WERI-Rb-1 (cell line): ENCODE data around the gene HSDL1.

Experiments
- DNase-seq: peaks from one replicate; pipeline ENCODE4 v3.0.0-alpha.2; 2020
- H3K27ac ChIP-seq: fragments of 250-450 bp; sonication (Bioruptor Pico); 2 replicates; pipeline ENCODE4 v1.5.1; 2020; ENCODE audit warnings: mild to moderate bottlenecking, moderate library complexity
- H3K27me3 ChIP-seq: fragments of 250-450 bp; sonication (Bioruptor Pico); 2 replicates; pipeline ENCODE4 v1.5.1; 2021; ENCODE audit warnings: mild to moderate bottlenecking, low read depth, moderate library complexity; ENCODE audit not compliant: insufficient read depth, severe bottlenecking
- H3K36me3 ChIP-seq: fragments of 250-450 bp; sonication (Bioruptor Pico); 2 replicates; pipeline ENCODE4 v1.5.1; 2020; ENCODE audit warnings: mild to moderate bottlenecking, moderate library complexity
- H3K4me3 ChIP-seq: 2 replicates; pipeline ENCODE4 v1.5.1; 2011; ENCODE audit warnings: low read depth, mild to moderate bottlenecking, control low read depth, low read length
- H3K9me3 ChIP-seq: fragments of 250-450 bp; sonication (Bioruptor Pico); 2 replicates; pipeline ENCODE4 v1.5.1; 2021; ENCODE audit warnings: mild to moderate bottlenecking, moderate library complexity; ENCODE audit not compliant: severe bottlenecking
- TF ChIP-seq, protein P1 (sequence below): IDR thresholded peaks from 2 replicates; pipeline ENCODE4 v1.5.1; 2011; ENCODE audit warnings: low read depth, mild to moderate bottlenecking, control low read depth, inconsistent platforms, low read length

Gene HSDL1

DNA sequence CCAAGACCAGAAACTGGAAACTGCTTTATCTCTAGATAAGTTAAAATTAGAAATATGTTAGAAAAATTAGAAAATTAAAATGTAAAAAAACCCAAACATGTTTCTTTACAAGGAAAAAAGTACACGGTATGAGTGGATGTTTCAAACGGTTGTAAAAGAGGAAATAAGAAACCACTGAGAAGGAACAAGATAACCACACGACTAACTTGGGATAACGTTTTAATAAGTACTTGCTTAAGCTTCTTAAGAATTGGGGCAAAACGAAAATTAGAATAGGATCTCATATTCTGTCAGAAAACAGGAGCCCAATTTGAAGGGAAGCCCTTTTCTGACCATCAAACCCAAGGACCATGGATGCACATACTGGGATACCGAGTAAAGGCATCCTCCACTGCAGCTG is 59.2 kb downstream of the HSDL1 start:
- no peak for DNase-seq
- no peak overlapping the region for H3K4me3 ChIP-seq
- H3K27ac ChIP-seq = no peak overlapping the region
- TF ChIP-seq, protein P1, sequence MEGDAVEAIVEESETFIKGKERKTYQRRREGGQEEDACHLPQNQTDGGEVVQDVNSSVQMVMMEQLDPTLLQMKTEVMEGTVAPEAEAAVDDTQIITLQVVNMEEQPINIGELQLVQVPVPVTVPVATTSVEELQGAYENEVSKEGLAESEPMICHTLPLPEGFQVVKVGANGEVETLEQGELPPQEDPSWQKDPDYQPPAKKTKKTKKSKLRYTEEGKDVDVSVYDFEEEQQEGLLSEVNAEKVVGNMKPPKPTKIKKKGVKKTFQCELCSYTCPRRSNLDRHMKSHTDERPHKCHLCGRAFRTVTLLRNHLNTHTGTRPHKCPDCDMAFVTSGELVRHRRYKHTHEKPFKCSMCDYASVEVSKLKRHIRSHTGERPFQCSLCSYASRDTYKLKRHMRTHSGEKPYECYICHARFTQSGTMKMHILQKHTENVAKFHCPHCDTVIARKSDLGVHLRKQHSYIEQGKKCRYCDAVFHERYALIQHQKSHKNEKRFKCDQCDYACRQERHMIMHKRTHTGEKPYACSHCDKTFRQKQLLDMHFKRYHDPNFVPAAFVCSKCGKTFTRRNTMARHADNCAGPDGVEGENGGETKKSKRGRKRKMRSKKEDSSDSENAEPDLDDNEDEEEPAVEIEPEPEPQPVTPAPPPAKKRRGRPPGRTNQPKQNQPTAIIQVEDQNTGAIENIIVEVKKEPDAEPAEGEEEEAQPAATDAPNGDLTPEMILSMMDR = no peak
- H3K36me3 ChIP-seq = peaks cover 22% of the 10 kb centered on the region
- no peaks in the 10 kb centered on the region for H3K9me3 ChIP-seq
- H3K27me3 ChIP-seq = no peaks in the 10 kb centered on the region

GRCh38 chr16:84085271-84085667 is 59.7 kb downstream of the HSDL1 start:
- no peak overlapping the region for H3K4me3 ChIP-seq
- no peak overlapping the region for H3K27ac ChIP-seq
- TF ChIP-seq, protein P1 = no peak
- H3K36me3 ChIP-seq = peaks cover 19% of the 10 kb centered on the region
- no peaks in the 10 kb centered on the region for H3K27me3 ChIP-seq
- H3K9me3 ChIP-seq = no peaks in the 10 kb centered on the region
- DNase-seq = no peak

DNA sequence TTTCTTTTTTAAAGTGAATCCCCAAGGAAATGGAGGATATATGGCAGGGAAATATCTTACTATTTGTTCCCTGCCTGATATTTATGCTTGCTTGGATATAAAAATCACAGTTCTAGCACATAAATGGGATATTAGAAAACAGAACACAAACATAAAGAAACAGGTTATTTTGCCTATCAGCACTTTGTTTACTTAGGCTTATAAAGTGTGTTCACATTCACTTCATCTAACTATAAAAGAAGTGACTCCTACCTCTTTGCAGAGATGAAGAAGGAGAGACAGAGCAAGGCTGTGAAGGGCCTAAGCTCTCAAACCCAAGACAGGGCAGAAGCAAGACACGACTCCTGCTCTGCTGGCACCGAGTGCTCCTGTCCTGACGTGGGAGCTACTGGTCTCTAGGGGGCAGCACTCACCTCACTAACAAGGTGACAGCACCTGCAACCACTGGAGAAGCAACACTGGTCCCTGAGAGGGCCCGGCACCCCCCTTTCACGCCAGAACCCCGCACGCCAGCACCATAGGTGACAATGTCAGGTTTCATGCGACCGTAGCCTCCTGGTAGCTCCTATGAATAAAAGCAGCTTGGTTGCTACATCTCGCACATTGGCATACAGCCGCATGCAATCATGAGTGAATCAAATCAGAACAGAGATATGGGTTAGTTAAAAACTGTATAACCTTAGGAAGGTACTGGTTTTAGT is 60.3 kb downstream of the HSDL1 start:
- TF ChIP-seq, protein P1 = peak; percentile 84
- Histone ChIP-seq H3K4me3 (no peak overlapping the region), H3K36me3 (peaks cover 15% of the 10 kb centered on the region), H3K9me3 (no peaks in the 10 kb centered on the region), H3K27ac (no peak overlapping the region), H3K27me3 (no peaks in the 10 kb centered on the region)
- peak; percentile 61 for DNase-seq

- Histone ChIP-seq H3K9me3 (no peaks in the 10 kb centered on the region), H3K27ac (no peak overlapping the region), H3K36me3 (peaks cover 9% of the 10 kb centered on the region), H3K27me3 (no peaks in the 10 kb centered on the region), H3K4me3 (no peak overlapping the region)
- no peak for DNase-seq
- TF ChIP-seq, protein P1 = no peak
Measured at GRCh38 chr16:84082835-84083569, 62.0 kb downstream of the HSDL1 start.

DNA sequence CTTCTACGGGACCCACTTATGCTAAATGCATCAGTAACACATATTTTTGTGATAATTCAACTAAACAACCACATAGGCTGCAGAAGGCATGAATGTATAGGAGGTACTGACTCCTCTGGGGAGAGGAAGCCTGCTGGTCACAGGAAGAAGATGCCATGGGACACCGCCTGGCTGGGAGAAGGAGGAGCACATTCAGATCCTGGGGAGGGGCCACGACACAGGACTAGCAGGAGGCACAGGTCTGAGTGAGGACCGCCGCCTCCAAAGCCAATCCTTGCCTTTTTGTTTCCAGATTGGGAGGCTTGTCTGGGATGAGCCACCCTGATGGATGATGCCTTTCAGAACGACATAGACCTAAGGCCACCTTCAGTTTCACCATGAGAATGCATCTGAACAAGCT is 62.9 kb downstream of the HSDL1 start:
- TF ChIP-seq, protein P1 = no peak
- Histone ChIP-seq H3K36me3 (peaks cover 9% of the 10 kb centered on the region), H3K27me3 (no peaks in the 10 kb centered on the region), H3K27ac (no peak overlapping the region), H3K4me3 (no peak overlapping the region), H3K9me3 (no peaks in the 10 kb centered on the region)
- no peak for DNase-seq
